Neural cell (in vitro differentiated cells): ENCODE results near the gene PSMB3. TPM values are rescaled to one million over a fixed set of nuclear protein-coding genes. Genes with fewer than 3 reads are reported as not detected.
A peak's percentile ranks its signal among the peaks of the same experiment; 100 is the strongest.

ENCODE experiments used
- H2AFZ ChIP-seq: fragments of 200-600, 300-800 bp; sonication (generic), shearing (Covaris generic); 2 replicates; pipeline ENCODE4 v1.6.0; 2014; ENCODE audit warnings: low read depth, mild to moderate bottlenecking, antibody characterized with exemption, low read length, moderate library complexity
- H3F3A ChIP-seq: fragments of 200-600 bp; shearing (Covaris generic); 2 replicates; pipeline ENCODE4 v1.6.1; 2016; ENCODE audit warnings: mild to moderate bottlenecking, moderate library complexity, mixed read lengths, antibody characterized with exemption, low read length; ENCODE audit not compliant: insufficient read depth, poor library complexity, severe bottlenecking
- H3K27ac ChIP-seq: fragments of 200-600, 300-800 bp; sonication (generic), shearing (Covaris generic); 2 replicates; pipeline ENCODE4 v1.5.1; 2014; ENCODE audit warnings: mild to moderate bottlenecking, low read length, moderate library complexity
- H3K27me3 ChIP-seq: fragments of 300-800, 200-600 bp; sonication (generic), shearing (Covaris generic); 2 replicates; pipeline ENCODE4 v1.6.0; 2014; ENCODE audit warnings: mild to moderate bottlenecking, low read depth, low read length, moderate library complexity; ENCODE audit not compliant: insufficient read depth
- H3K36me3 ChIP-seq: fragments of 300-800, 200-600 bp; sonication (generic), shearing (Covaris generic); 2 replicates; pipeline ENCODE4 v1.5.1; 2014; ENCODE audit warnings: mild to moderate bottlenecking, antibody characterized with exemption, low read length, moderate library complexity; ENCODE audit not compliant: insufficient read depth
- H3K4me2 ChIP-seq: fragments of 300-800, 200-600 bp; sonication (generic), shearing (Covaris generic); 2 replicates; pipeline ENCODE4 v1.6.0; 2014; ENCODE audit warnings: mild to moderate bottlenecking, low read length
- H3K4me3 ChIP-seq: fragments of 300-800, 200-600 bp; sonication (generic), shearing (Covaris generic); 2 replicates; pipeline ENCODE4 v1.5.1; 2014; ENCODE audit warnings: mild to moderate bottlenecking, low read length, moderate library complexity
- H3K79me2 ChIP-seq: fragments of 200-600 bp; shearing (Covaris generic); replicated peaks from 2 replicates; pipeline ENCODE4 v1.6.0; 2014; ENCODE audit warnings: mild to moderate bottlenecking, low read length, moderate library complexity; ENCODE audit not compliant: insufficient read depth
- H3K9ac ChIP-seq: fragments of 300-800, 200-600 bp; sonication (generic), shearing (Covaris generic); 2 replicates; pipeline ENCODE4 v1.6.1; 2016; ENCODE audit warnings: mild to moderate bottlenecking, low read length, mixed read lengths
- H3K9me2 ChIP-seq: fragments of 200-600 bp; shearing (Covaris generic); 2 replicates; pipeline ENCODE4 v1.6.1; 2016; ENCODE audit warnings: mild to moderate bottlenecking, low read length, mixed read lengths; ENCODE audit not compliant: insufficient read depth
- H3K9me3 ChIP-seq: fragments of 200-600, 300-800 bp; sonication (generic), shearing (Covaris generic); 2 replicates; pipeline ENCODE4 v1.6.1; 2016; ENCODE audit warnings: mild to moderate bottlenecking, mixed run types, low read length, moderate library complexity, mixed read lengths
- H4K20me1 ChIP-seq: fragments of 200-600 bp; shearing (Covaris generic); 2 replicates; pipeline ENCODE4 v1.6.1; 2016; ENCODE audit warnings: mild to moderate bottlenecking, mixed run types; ENCODE audit not compliant: insufficient read depth
- EP300 ChIP-seq: fragments of 450-650 bp; conservative IDR thresholded peaks from 2 replicates; pipeline ENCODE4 v1.6.1; 2014; ENCODE audit warnings: antibody characterized with exemption, mild to moderate bottlenecking, moderate library complexity; ENCODE audit not compliant: poor library complexity, severe bottlenecking
- EZH2 ChIP-seq: fragments of 200-600, 300-800 bp; shearing (Covaris generic), sonication (generic); IDR thresholded peaks from 2 replicates; pipeline ENCODE4 v1.6.1; 2014; ENCODE audit warnings: antibody characterized with exemption, low read length, borderline replicate concordance, mild to moderate bottlenecking; ENCODE audit not compliant: insufficient read depth, poor library complexity, severe bottlenecking
- MXI1 ChIP-seq: fragments of 450-650 bp; conservative IDR thresholded peaks from 2 replicates; pipeline ENCODE4 v1.6.1; 2014; ENCODE audit warnings: antibody characterized with exemption, mild to moderate bottlenecking; ENCODE audit not compliant: poor library complexity, severe bottlenecking
- POLR2AphosphoS5 ChIP-seq: IDR thresholded peaks from 2 replicates; pipeline ENCODE4 v1.6.1; 2012
- RAD21 ChIP-seq: fragments of 450-650 bp; conservative IDR thresholded peaks from 2 replicates; pipeline ENCODE4 v1.6.1; 2014; ENCODE audit warnings: antibody characterized with exemption, mild to moderate bottlenecking, moderate library complexity
- SMC3 ChIP-seq: fragments of 450-650 bp; conservative IDR thresholded peaks from 2 replicates; pipeline ENCODE4 v1.6.1; 2014; ENCODE audit warnings: antibody characterized with exemption, mild to moderate bottlenecking, moderate library complexity; ENCODE audit not compliant: poor library complexity
- TAF1 ChIP-seq: IDR thresholded peaks from 2 replicates; pipeline ENCODE4 v1.6.1; 2012; ENCODE audit warnings: low read depth
- polyA plus RNA-seq: library from polyadenylated mRNA; depleted of rRNA; stranded (reverse); fragments of >200 nt; gene quantifications from 2 replicates; pipeline ENCODE4 v1.2.3, GENCODE V29; 2014
- TF ChIP-seq, protein P1 (sequence below): fragments of 450-650 bp; IDR thresholded peaks from 2 replicates; pipeline ENCODE4 v1.5.1; 2014; ENCODE audit warnings: antibody characterized with exemption, mild to moderate bottlenecking, moderate library complexity; ENCODE audit not compliant: poor library complexity, severe bottlenecking
- TF ChIP-seq, protein P2 (sequence below): IDR thresholded peaks from 2 replicates; pipeline ENCODE4 v1.6.1; 2012; ENCODE audit warnings: borderline replicate concordance

The PSMB3 gene
- polyA plus RNA-seq, 1 donor from 2014 or later = 338 TPM

DNA sequence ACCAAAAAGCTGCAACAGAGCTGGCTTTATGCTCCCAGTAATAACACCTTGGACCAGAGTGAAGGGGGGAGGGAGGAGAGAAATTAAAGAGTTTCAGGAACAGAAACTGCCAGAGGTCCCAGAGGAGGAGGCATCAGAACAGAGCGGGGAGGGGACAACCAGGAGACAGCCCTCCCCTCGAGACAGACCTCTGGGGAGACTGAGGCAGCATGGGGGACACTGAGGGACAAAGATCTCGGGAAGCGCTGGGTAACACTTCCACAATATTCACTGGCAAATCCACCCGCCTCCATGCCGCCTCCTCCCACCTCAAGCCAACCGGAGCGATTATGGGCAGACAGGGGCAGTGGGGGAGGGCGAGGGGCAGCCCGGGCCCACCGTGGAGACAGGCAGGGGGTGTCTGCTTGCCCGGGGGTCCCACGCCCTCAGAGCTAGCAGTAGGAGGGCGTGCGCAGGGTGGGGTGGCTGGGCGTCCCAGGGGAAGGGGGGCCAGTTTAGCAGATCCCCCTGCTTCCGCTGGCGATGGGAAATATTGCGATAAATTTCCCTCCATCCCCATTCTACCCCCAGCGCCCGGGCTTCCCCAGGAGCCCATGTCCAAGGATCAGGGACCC is 5.6 kb upstream of the PSMB3 start:
- Histone ChIP-seq H2AFZ (no peak overlapping the region), H3K36me3 (no peaks in the 10 kb centered on the region), H3K4me2 (peak overlapping the region; percentile 79), H3K9ac (peak overlapping the region; percentile 100), H4K20me1 (peaks cover 3% of the 10 kb centered on the region), H3K9me3 (no peaks in the 10 kb centered on the region), H3F3A (no peaks in the 10 kb centered on the region), H3K27ac (peak overlapping the region; percentile 94), H3K27me3 (no peaks in the 10 kb centered on the region), H3K4me3 (peak overlapping the region; percentile 94), H3K9me2 (no peaks in the 10 kb centered on the region), H3K79me2 (peaks cover 67% of the 10 kb centered on the region)
- TF ChIP-seq TAF1 (no peak), POLR2AphosphoS5 (no peak), EP300 (no peak), RAD21 (no peak), SMC3 (no peak), MXI1 (no peak), EZH2 (no peak)
- TF ChIP-seq, protein P1, sequence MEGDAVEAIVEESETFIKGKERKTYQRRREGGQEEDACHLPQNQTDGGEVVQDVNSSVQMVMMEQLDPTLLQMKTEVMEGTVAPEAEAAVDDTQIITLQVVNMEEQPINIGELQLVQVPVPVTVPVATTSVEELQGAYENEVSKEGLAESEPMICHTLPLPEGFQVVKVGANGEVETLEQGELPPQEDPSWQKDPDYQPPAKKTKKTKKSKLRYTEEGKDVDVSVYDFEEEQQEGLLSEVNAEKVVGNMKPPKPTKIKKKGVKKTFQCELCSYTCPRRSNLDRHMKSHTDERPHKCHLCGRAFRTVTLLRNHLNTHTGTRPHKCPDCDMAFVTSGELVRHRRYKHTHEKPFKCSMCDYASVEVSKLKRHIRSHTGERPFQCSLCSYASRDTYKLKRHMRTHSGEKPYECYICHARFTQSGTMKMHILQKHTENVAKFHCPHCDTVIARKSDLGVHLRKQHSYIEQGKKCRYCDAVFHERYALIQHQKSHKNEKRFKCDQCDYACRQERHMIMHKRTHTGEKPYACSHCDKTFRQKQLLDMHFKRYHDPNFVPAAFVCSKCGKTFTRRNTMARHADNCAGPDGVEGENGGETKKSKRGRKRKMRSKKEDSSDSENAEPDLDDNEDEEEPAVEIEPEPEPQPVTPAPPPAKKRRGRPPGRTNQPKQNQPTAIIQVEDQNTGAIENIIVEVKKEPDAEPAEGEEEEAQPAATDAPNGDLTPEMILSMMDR = no peak
- TF ChIP-seq, protein P2, sequence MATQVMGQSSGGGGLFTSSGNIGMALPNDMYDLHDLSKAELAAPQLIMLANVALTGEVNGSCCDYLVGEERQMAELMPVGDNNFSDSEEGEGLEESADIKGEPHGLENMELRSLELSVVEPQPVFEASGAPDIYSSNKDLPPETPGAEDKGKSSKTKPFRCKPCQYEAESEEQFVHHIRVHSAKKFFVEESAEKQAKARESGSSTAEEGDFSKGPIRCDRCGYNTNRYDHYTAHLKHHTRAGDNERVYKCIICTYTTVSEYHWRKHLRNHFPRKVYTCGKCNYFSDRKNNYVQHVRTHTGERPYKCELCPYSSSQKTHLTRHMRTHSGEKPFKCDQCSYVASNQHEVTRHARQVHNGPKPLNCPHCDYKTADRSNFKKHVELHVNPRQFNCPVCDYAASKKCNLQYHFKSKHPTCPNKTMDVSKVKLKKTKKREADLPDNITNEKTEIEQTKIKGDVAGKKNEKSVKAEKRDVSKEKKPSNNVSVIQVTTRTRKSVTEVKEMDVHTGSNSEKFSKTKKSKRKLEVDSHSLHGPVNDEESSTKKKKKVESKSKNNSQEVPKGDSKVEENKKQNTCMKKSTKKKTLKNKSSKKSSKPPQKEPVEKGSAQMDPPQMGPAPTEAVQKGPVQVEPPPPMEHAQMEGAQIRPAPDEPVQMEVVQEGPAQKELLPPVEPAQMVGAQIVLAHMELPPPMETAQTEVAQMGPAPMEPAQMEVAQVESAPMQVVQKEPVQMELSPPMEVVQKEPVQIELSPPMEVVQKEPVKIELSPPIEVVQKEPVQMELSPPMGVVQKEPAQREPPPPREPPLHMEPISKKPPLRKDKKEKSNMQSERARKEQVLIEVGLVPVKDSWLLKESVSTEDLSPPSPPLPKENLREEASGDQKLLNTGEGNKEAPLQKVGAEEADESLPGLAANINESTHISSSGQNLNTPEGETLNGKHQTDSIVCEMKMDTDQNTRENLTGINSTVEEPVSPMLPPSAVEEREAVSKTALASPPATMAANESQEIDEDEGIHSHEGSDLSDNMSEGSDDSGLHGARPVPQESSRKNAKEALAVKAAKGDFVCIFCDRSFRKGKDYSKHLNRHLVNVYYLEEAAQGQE = no peak

DNA sequence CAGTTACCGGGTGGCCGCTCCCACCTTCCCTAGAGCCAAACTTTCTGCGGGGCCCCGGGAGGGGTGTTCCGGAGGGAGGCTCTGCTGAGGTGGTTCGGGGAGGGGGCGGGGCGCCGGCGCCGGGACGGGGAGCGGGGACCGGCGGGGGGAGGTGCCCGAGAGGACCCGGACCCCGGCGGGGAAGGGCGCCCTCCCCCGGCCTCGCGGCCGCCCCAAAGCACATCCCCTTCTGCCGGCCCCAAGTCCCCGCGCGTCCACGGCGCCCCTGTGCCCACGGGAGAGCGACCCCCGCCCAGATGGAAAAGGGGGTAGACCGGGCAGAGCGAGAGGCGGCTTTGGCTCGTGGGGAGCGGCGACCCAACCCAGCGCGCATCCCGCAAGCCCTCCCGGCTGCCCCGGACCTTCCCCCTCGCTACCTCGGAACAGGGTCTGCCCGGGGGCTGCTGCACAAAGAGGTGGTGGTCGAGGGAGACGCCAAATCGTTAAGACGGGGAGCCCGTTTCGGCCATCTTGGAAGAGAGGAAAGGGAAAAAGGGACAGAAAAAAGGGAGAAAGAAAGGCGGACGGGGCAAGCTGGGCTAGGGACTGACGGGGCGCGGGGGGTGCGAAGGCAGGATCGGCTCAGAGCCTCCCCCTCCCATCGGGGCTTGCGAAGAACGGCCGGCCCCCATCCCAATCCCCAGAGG is 4.9 kb upstream of the PSMB3 start:
- H3K27me3 ChIP-seq = no peaks in the 10 kb centered on the region
- H3K4me3 ChIP-seq = peak overlapping the region; percentile 94
- peak overlapping the region; percentile 94 for H3K27ac ChIP-seq
- no peak for TF ChIP-seq EZH2
- TF ChIP-seq TAF1 = no peak
- TF ChIP-seq, protein P2 = peak; percentile 76
- TF ChIP-seq EP300 = no peak
- TF ChIP-seq MXI1 = peak; percentile 26
- no peak for TF ChIP-seq SMC3
- TF ChIP-seq, protein P1 = peak; percentile 39
- no peak for TF ChIP-seq RAD21
- peak; percentile 21 for TF ChIP-seq POLR2AphosphoS5
- no peaks in the 10 kb centered on the region for H3K9me2 ChIP-seq
- peak overlapping the region; percentile 100 for H3K9ac ChIP-seq
- H3K36me3 ChIP-seq = no peaks in the 10 kb centered on the region
- no peak overlapping the region for H3K4me2 ChIP-seq
- no peaks in the 10 kb centered on the region for H3K9me3 ChIP-seq
- H3F3A ChIP-seq = no peaks in the 10 kb centered on the region
- H2AFZ ChIP-seq = peak overlapping the region; percentile 62
- H3K79me2 ChIP-seq = peaks cover 60% of the 10 kb centered on the region
- H4K20me1 ChIP-seq = no peaks in the 10 kb centered on the region
